ENCODE data around the gene PHF3. TPM values are rescaled to one million over a fixed set of nuclear protein-coding genes. Genes with fewer than 3 reads are reported as not detected.
"Not testable (repeated sequence)": the region's sequence is repeated elsewhere in the genome, so short reads cannot be mapped to it uniquely, and the experiment has no call there.

PHF3 gene
- total and polyA plus RNA-seq, 5 donors = 8.8 to 42.3 (median 38.4) TPM

- Histone ChIP-seq H3K4me1 (ENCODE audit: control insufficient read depth, insufficient read depth, low read length) (no peaks in the 10 kb centered on the region), H3K27me3 (ENCODE audit: control insufficient read depth, insufficient read depth) (no peaks in the 10 kb centered on the region), H3K27ac (ENCODE audit: low read length) (no peak overlapping the region), H3K9me3 (ENCODE audit: control insufficient read depth, low read length) (no peaks in the 10 kb centered on the region), H3K4me3 (ENCODE audit: low read length) (no peak overlapping the region)
- DNase-seq (no peak), ATAC-seq (no peak)
- WGBS = 29% methylated on average over 2 of the region's 2 CpGs
- intact Hi-C loops (cut with DNase I) = no loop called here
Measured at GRCh38 chr6:63740709-63741108, 105.1 kb downstream of the PHF3 start.

GRCh38 chr6:63742060-63742459 is 106.5 kb downstream of the PHF3 start:
- H3K4me3 ChIP-seq (ENCODE audit: low read length) = no peak overlapping the region
- ATAC-seq (no peak), DNase-seq (no peak)
- no peaks in the 10 kb centered on the region for H3K27me3 ChIP-seq (ENCODE audit: control insufficient read depth, insufficient read depth)
- no peak overlapping the region for H3K27ac ChIP-seq (ENCODE audit: low read length)
- H3K9me3 ChIP-seq (ENCODE audit: control insufficient read depth, low read length) = no peaks in the 10 kb centered on the region
- no peaks in the 10 kb centered on the region for H3K4me1 ChIP-seq (ENCODE audit: control insufficient read depth, insufficient read depth, low read length)
- intact Hi-C loops (cut with DNase I) = no loop called here

- DNase-seq (no peak), ATAC-seq (no peak)
- H3K4me3 ChIP-seq (ENCODE audit: low read length) = no peak overlapping the region
- intact Hi-C loops (cut with DNase I) = no loop called here
- no peaks in the 10 kb centered on the region for H3K27me3 ChIP-seq (ENCODE audit: control insufficient read depth, insufficient read depth)
- no peaks in the 10 kb centered on the region for H3K4me1 ChIP-seq (ENCODE audit: control insufficient read depth, insufficient read depth, low read length)
- H3K27ac ChIP-seq (ENCODE audit: low read length) = no peak overlapping the region
- H3K9me3 ChIP-seq (ENCODE audit: control insufficient read depth, low read length) = no peaks in the 10 kb centered on the region
Measured at GRCh38 chr6:63743691-63744090, 108.1 kb downstream of the PHF3 start.

- no peak for ATAC-seq
- Histone ChIP-seq H3K27me3 (ENCODE audit: control insufficient read depth, insufficient read depth) (no peaks in the 10 kb centered on the region), H3K9me3 (ENCODE audit: control insufficient read depth, low read length) (no peaks in the 10 kb centered on the region), H3K4me3 (ENCODE audit: low read length) (no peak overlapping the region), H3K4me1 (ENCODE audit: control insufficient read depth, insufficient read depth, low read length) (no peaks in the 10 kb centered on the region), H3K27ac (ENCODE audit: low read length) (no peak overlapping the region)
- 80% methylated on average over 4 of the region's 4 CpGs for WGBS
- DNase-seq = no peak
- intact Hi-C loops (cut with DNase I) = no loop called here
Measured at GRCh38 chr6:63744810-63745209, 109.2 kb downstream of the PHF3 start.

- no peak for ATAC-seq
- Histone ChIP-seq H3K4me3 (ENCODE audit: low read length) (no peak overlapping the region), H3K9me3 (ENCODE audit: control insufficient read depth, low read length) (no peaks in the 10 kb centered on the region), H3K4me1 (ENCODE audit: control insufficient read depth, insufficient read depth, low read length) (no peaks in the 10 kb centered on the region), H3K27me3 (ENCODE audit: control insufficient read depth, insufficient read depth) (no peaks in the 10 kb centered on the region), H3K27ac (ENCODE audit: low read length) (no peak overlapping the region)
- intact Hi-C loops (cut with DNase I) = no loop called here
- DNase-seq = no peak
Measured at GRCh38 chr6:63745784-63746183, 110.2 kb downstream of the PHF3 start.

GRCh38 chr6:63750400-63750799 is 114.8 kb downstream of the PHF3 start:
- H3K27me3 ChIP-seq (ENCODE audit: control insufficient read depth, insufficient read depth) = no peaks in the 10 kb centered on the region
- H3K4me1 ChIP-seq (ENCODE audit: control insufficient read depth, insufficient read depth, low read length) = no peaks in the 10 kb centered on the region
- no peak overlapping the region for H3K4me3 ChIP-seq (ENCODE audit: low read length)
- intact Hi-C loops (cut with DNase I) = no loop called here
- H3K9me3 ChIP-seq (ENCODE audit: control insufficient read depth, low read length) = no peaks in the 10 kb centered on the region
- DNase-seq (no peak), ATAC-seq (no peak)
- WGBS = 98% methylated on average over 2 of the region's 2 CpGs
- H3K27ac ChIP-seq (ENCODE audit: low read length) = no peak overlapping the region

- DNase-seq; H3K27ac ChIP-seq (ENCODE audit: low read length); H3K9me3 ChIP-seq (ENCODE audit: control insufficient read depth, low read length); H3K4me1 ChIP-seq (ENCODE audit: control insufficient read depth, insufficient read depth, low read length); H3K4me3 ChIP-seq (ENCODE audit: low read length); intact Hi-C loops (cut with DNase I); H3K27me3 ChIP-seq (ENCODE audit: control insufficient read depth, insufficient read depth); ATAC-seq: not testable (repeated sequence)
Measured at GRCh38 chr6:63757275-63757674, 121.7 kb downstream of the PHF3 start.

GRCh38 chr6:63757826-63758225 is 122.2 kb downstream of the PHF3 start:
- 83% methylated on average over 1 of the region's 1 CpG for WGBS
- no peak for ATAC-seq

GRCh38 chr6:63759605-63760105 is 124.1 kb downstream of the PHF3 start:
- H3K27ac ChIP-seq (ENCODE audit: low read length) = no peak overlapping the region
- DNase-seq = no peak
- H3K4me3 ChIP-seq (ENCODE audit: low read length) = no peak overlapping the region
- no peaks in the 10 kb centered on the region for H3K4me1 ChIP-seq (ENCODE audit: control insufficient read depth, insufficient read depth, low read length)
- ATAC-seq = no peak
- intact Hi-C loops (cut with DNase I) = loop anchor here in 3 of 4 donors (5.0 to 10.0 kb wide), 4 partner anchors 162 to 415 kb away; no protein-coding TSS in a partner anchor
- no peaks in the 10 kb centered on the region for H3K27me3 ChIP-seq (ENCODE audit: control insufficient read depth, insufficient read depth)
- H3K9me3 ChIP-seq (ENCODE audit: control insufficient read depth, low read length) = no peaks in the 10 kb centered on the region

More at GRCh38 chr6:63757826-63758225, 122.2 kb downstream of the PHF3 start:
- H3K9me3 ChIP-seq (ENCODE audit: control insufficient read depth, low read length) = no peaks in the 10 kb centered on the region
- H3K4me3 ChIP-seq (ENCODE audit: low read length) = no peak overlapping the region
- no peak overlapping the region for H3K27ac ChIP-seq (ENCODE audit: low read length)
- no peaks in the 10 kb centered on the region for H3K27me3 ChIP-seq (ENCODE audit: control insufficient read depth, insufficient read depth)
- no peak for DNase-seq
- no peaks in the 10 kb centered on the region for H3K4me1 ChIP-seq (ENCODE audit: control insufficient read depth, insufficient read depth, low read length)
- intact Hi-C loops (cut with DNase I) = no loop called here

- ATAC-seq (no peak), DNase-seq (no peak)
- H3K9me3 ChIP-seq (ENCODE audit: control insufficient read depth, low read length) = no peaks in the 10 kb centered on the region
- H3K4me3 ChIP-seq (ENCODE audit: low read length) = no peak overlapping the region
- intact Hi-C loops (cut with DNase I) = loop anchor here in 3 of 4 donors (5.0 to 10.0 kb wide), 4 partner anchors 163 to 415 kb away; no protein-coding TSS in a partner anchor
- H3K27ac ChIP-seq (ENCODE audit: low read length) = no peak overlapping the region
- H3K4me1 ChIP-seq (ENCODE audit: control insufficient read depth, insufficient read depth, low read length) = no peaks in the 10 kb centered on the region
- H3K27me3 ChIP-seq (ENCODE audit: control insufficient read depth, insufficient read depth) = no peaks in the 10 kb centered on the region
Measured at GRCh38 chr6:63760199-63760598, 124.6 kb downstream of the PHF3 start.

- 24% methylated on average over 4 of the region's 4 CpGs for WGBS
- Histone ChIP-seq H3K4me1 (ENCODE audit: control insufficient read depth, insufficient read depth, low read length) (no peaks in the 10 kb centered on the region), H3K9me3 (ENCODE audit: control insufficient read depth, low read length) (no peaks in the 10 kb centered on the region), H3K4me3 (ENCODE audit: low read length) (no peak overlapping the region), H3K27ac (ENCODE audit: low read length) (no peak overlapping the region), H3K27me3 (ENCODE audit: control insufficient read depth, insufficient read depth) (no peaks in the 10 kb centered on the region)
- intact Hi-C loops (cut with DNase I) = loop anchor here in 3 of 4 donors (5.0 to 10.0 kb wide), 4 partner anchors 167 to 420 kb away; no protein-coding TSS in a partner anchor
- ATAC-seq (no peak), DNase-seq (no peak)
Measured at GRCh38 chr6:63764318-63764916, 128.8 kb downstream of the PHF3 start.

Measured in right cardiac atrium (tissue), 5 donors.